Large intestine (tissue), 3 donors: ENCODE measurements around the gene PITX3. TPM values are rescaled to one million over a fixed set of nuclear protein-coding genes. Genes with fewer than 3 reads are reported as not detected.
A peak's percentile ranks its signal among the peaks of the same experiment; 100 is the strongest.
"Not testable (repeated sequence)": the region's sequence is repeated elsewhere in the genome, so short reads cannot be mapped to it uniquely, and the experiment has no call there.

Source experiments
- DNase-seq, 2 donors: peaks; one replicate each; pipeline versions ENCODE4 v3.0.0 to v3.0.0-alpha.2; 2013
- H3K27ac ChIP-seq: one replicate; pipeline ENCODE4 v1.5.1; 2013; ENCODE audit warnings: low read length
- H3K27me3 ChIP-seq: 2 replicates; pipeline ENCODE4 v1.6.1; 2013; ENCODE audit warnings: low read length; ENCODE audit not compliant: control insufficient read depth, insufficient read depth
- H3K36me3 ChIP-seq: 2 replicates; pipeline ENCODE4 v1.6.1; 2013; ENCODE audit warnings: low read length; ENCODE audit not compliant: control insufficient read depth, insufficient read depth
- H3K4me1 ChIP-seq: one replicate; pipeline ENCODE4 v1.6.1; 2013; ENCODE audit warnings: low read length; ENCODE audit not compliant: control insufficient read depth, insufficient read depth
- H3K4me3 ChIP-seq: one replicate; pipeline ENCODE4 v1.5.1; 2013; ENCODE audit warnings: low read length
- H3K9me3 ChIP-seq: one replicate; pipeline ENCODE4 v1.6.1; 2013; ENCODE audit warnings: mild to moderate bottlenecking, low read depth, low read length, moderate library complexity; ENCODE audit not compliant: control insufficient read depth
- WGBS: methylation state at CpG from one replicate; pipeline ENCODE4 v1.1.5; 2013; ENCODE audit warnings: low lambda C conversion rate; ENCODE audit not compliant: insufficient coverage; 5-methylcytosine and 5-hydroxymethylcytosine counted together
- polyA plus RNA-seq: library from polyadenylated mRNA; unstranded; fragments of 120-200 nt; gene quantifications from one replicate; pipeline ENCODE4 v1.2.1, GENCODE V29; 2013

PITX3 gene
- polyA plus RNA-seq, 1 donor, result not detected

GRCh38 chr10:102202386-102202785 lies 38.9 kb downstream of the PITX3 start:
- WGBS, result 13% methylated on average over 1 of the region's 1 CpG
- H3K27me3 ChIP-seq, result no peaks in the 10 kb centered on the region
- H3K9me3 ChIP-seq, result peaks cover 16% of the 10 kb centered on the region
- no peak overlapping the region for H3K27ac ChIP-seq
- no peaks in the 10 kb centered on the region for H3K36me3 ChIP-seq
- H3K4me3 ChIP-seq, result no peak overlapping the region
- DNase-seq, result no peak
- no peaks in the 10 kb centered on the region for H3K4me1 ChIP-seq

- no peak overlapping the region for H3K27ac ChIP-seq
- no peak overlapping the region for H3K4me3 ChIP-seq
- DNase-seq, result no peak
- no peaks in the 10 kb centered on the region for H3K27me3 ChIP-seq
- no CpG with 5 or more reads among the region's 34 CpGs for WGBS
- no peaks in the 10 kb centered on the region for H3K36me3 ChIP-seq
- H3K4me1 ChIP-seq, result no peaks in the 10 kb centered on the region
- peaks cover 16% of the 10 kb centered on the region for H3K9me3 ChIP-seq
These were observed 40.3 kb downstream of the PITX3 start for GRCh38 chr10:102200751-102201640.

- 88% methylated on average over 2 of the region's 2 CpGs for WGBS
- Histone ChIP-seq H3K4me3 (no peak overlapping the region), H3K4me1 (no peaks in the 10 kb centered on the region), H3K27me3 (no peaks in the 10 kb centered on the region), H3K9me3 (peaks cover 8% of the 10 kb centered on the region), H3K27ac (no peak overlapping the region), H3K36me3 (no peaks in the 10 kb centered on the region)
- no peak for DNase-seq
These were observed 43.3 kb downstream of the PITX3 start for GRCh38 chr10:102198027-102198426.

- Histone ChIP-seq H3K36me3 (no peaks in the 10 kb centered on the region), H3K27ac (no peak overlapping the region), H3K4me1 (no peaks in the 10 kb centered on the region), H3K27me3 (no peaks in the 10 kb centered on the region), H3K4me3 (no peak overlapping the region), H3K9me3 (peaks cover 14% of the 10 kb centered on the region)
- no peak for DNase-seq
- 100% methylated on average over 1 of the region's 2 CpGs for WGBS
These were observed 44.4 kb downstream of the PITX3 start for GRCh38 chr10:102196893-102197292.

- DNase-seq, result no peak
- Histone ChIP-seq H3K9me3 (peaks cover 11% of the 10 kb centered on the region), H3K27me3 (no peaks in the 10 kb centered on the region), H3K4me3 (no peak overlapping the region), H3K4me1 (no peaks in the 10 kb centered on the region), H3K36me3 (no peaks in the 10 kb centered on the region), H3K27ac (no peak overlapping the region)
- no CpG with 5 or more reads among the region's 6 CpGs for WGBS
These were observed 45.9 kb downstream of the PITX3 start for GRCh38 chr10:102195296-102195870.

GRCh38 chr10:102191956-102192355 lies 49.4 kb downstream of the PITX3 start:
- no peak overlapping the region for H3K27ac ChIP-seq
- no peaks in the 10 kb centered on the region for H3K27me3 ChIP-seq
- H3K4me1 ChIP-seq, result peaks cover 12% of the 10 kb centered on the region
- no peak for DNase-seq
- no peaks in the 10 kb centered on the region for H3K36me3 ChIP-seq
- 33% methylated on average over 2 of the region's 7 CpGs for WGBS
- H3K9me3 ChIP-seq, result peaks cover 11% of the 10 kb centered on the region
- no peak overlapping the region for H3K4me3 ChIP-seq

- H3K9me3 ChIP-seq, result peaks cover 11% of the 10 kb centered on the region
- 0% methylated on average over 1 of the region's 7 CpGs for WGBS
- peak overlapping the region; percentile 32 for H3K27ac ChIP-seq
- peak; percentile 8 to 52 for DNase-seq
- H3K4me1 ChIP-seq, result peaks cover 12% of the 10 kb centered on the region
- H3K27me3 ChIP-seq, H3K36me3 ChIP-seq, H3K4me3 ChIP-seq: not testable (repeated sequence)
These were observed 52.1 kb downstream of the PITX3 start for GRCh38 chr10:102188941-102189898.

- H3K4me1 ChIP-seq, result peaks cover 12% of the 10 kb centered on the region
- peaks cover 11% of the 10 kb centered on the region for H3K9me3 ChIP-seq
- H3K4me3 ChIP-seq, result no peak overlapping the region
- H3K27ac ChIP-seq, result no peak overlapping the region
- H3K27me3 ChIP-seq, result no peaks in the 10 kb centered on the region
- H3K36me3 ChIP-seq, result no peaks in the 10 kb centered on the region
- no CpG with 5 or more reads among the region's 3 CpGs for WGBS
- DNase-seq, result peak; percentile 41 to 66
These were observed 52.9 kb downstream of the PITX3 start for GRCh38 chr10:102188298-102188940.

- H3K27me3 ChIP-seq, result no peaks in the 10 kb centered on the region
- H3K9me3 ChIP-seq, result peaks cover 5% of the 10 kb centered on the region
- 80% methylated on average over 1 of the region's 15 CpGs for WGBS
- H3K36me3 ChIP-seq, result no peaks in the 10 kb centered on the region
- no peak overlapping the region for H3K4me3 ChIP-seq
- no peak for DNase-seq
- no peak overlapping the region for H3K27ac ChIP-seq
- H3K4me1 ChIP-seq, result peaks cover 12% of the 10 kb centered on the region
These were observed 55.3 kb downstream of the PITX3 start for GRCh38 chr10:102185811-102186527.
